Activated naive CD8-positive, alpha-beta T cell treated with anti-CD3 and anti-CD28 coated beads, Interleukin-2, amount 50 U/mL, for 24 hours (primary cell): ENCODE results near the gene BRD7.

Source experiments
- ATAC-seq: fragments of 150-1000 bp; cut with Tn5 transposase; one replicate; pipeline ENCODE4 v1.10.0; 2021
- DNase-seq: peaks from one replicate; pipeline ENCODE4 v3.0.0; 2021
- H3K27ac Mint-ChIP-seq: one replicate; pipeline ENCODE4 v1.8.0; 2021; ENCODE audit warnings: mild to moderate bottlenecking, mixed read lengths
- H3K27me3 Mint-ChIP-seq: one replicate; pipeline ENCODE4 v1.8.0; 2021; ENCODE audit warnings: mixed read lengths
- H3K36me3 Mint-ChIP-seq: one replicate; pipeline ENCODE4 v1.8.0; 2021; ENCODE audit warnings: low read depth, mixed read lengths
- H3K4me1 Mint-ChIP-seq: one replicate; pipeline ENCODE4 v1.8.0; 2021; ENCODE audit warnings: mixed read lengths
- H3K4me3 Mint-ChIP-seq: one replicate; pipeline ENCODE4 v1.8.0; 2021; ENCODE audit warnings: mild to moderate bottlenecking, moderate library complexity, mixed read lengths
- H3K9me3 Mint-ChIP-seq: one replicate; pipeline ENCODE4 v1.8.0; 2021; ENCODE audit warnings: mixed read lengths

Gene BRD7

GRCh38 chr16:50303041-50303604 is 65.7 kb downstream of the BRD7 start:
- H3K9me3 Mint-ChIP-seq: no peaks in the 10 kb centered on the region
- H3K36me3 Mint-ChIP-seq: peaks cover 2% of the 10 kb centered on the region
- no peak for ATAC-seq
- DNase-seq: no peak
- H3K27me3 Mint-ChIP-seq: no peaks in the 10 kb centered on the region
- no peak overlapping the region for H3K27ac Mint-ChIP-seq
- H3K4me3 Mint-ChIP-seq: no peak overlapping the region
- H3K4me1 Mint-ChIP-seq: no peaks in the 10 kb centered on the region

GRCh38 chr16:50302472-50303005 is 66.2 kb downstream of the BRD7 start:
- Mint-ChIP-seq H3K4me3 (no peak overlapping the region), H3K4me1 (no peaks in the 10 kb centered on the region), H3K36me3 (peaks cover 2% of the 10 kb centered on the region), H3K9me3 (no peaks in the 10 kb centered on the region), H3K27ac (no peak overlapping the region), H3K27me3 (no peaks in the 10 kb centered on the region)
- ATAC-seq (no peak), DNase-seq (no peak)

GRCh38 chr16:50301626-50302471 is 66.9 kb downstream of the BRD7 start:
- H3K4me3 Mint-ChIP-seq: no peak overlapping the region

GRCh38 chr16:50300942-50301625 is 67.7 kb downstream of the BRD7 start:
- no peaks in the 10 kb centered on the region for H3K9me3 Mint-ChIP-seq
- H3K4me3 Mint-ChIP-seq: no peak overlapping the region
- no peaks in the 10 kb centered on the region for H3K4me1 Mint-ChIP-seq
- no peaks in the 10 kb centered on the region for H3K27me3 Mint-ChIP-seq
- no peak for DNase-seq
- no peak for ATAC-seq
- peaks cover 2% of the 10 kb centered on the region for H3K36me3 Mint-ChIP-seq
- no peak overlapping the region for H3K27ac Mint-ChIP-seq

More at GRCh38 chr16:50301626-50302471, 66.9 kb downstream of the BRD7 start:
- no peaks in the 10 kb centered on the region for H3K9me3 Mint-ChIP-seq
- no peaks in the 10 kb centered on the region for H3K36me3 Mint-ChIP-seq
- ATAC-seq (no peak), DNase-seq (no peak)
- no peaks in the 10 kb centered on the region for H3K4me1 Mint-ChIP-seq
- no peaks in the 10 kb centered on the region for H3K27me3 Mint-ChIP-seq
- H3K27ac Mint-ChIP-seq: no peak overlapping the region

GRCh38 chr16:50299508-50300105 is 69.2 kb downstream of the BRD7 start:
- DNase-seq (no peak), ATAC-seq (no peak)
- Mint-ChIP-seq H3K4me1 (no peaks in the 10 kb centered on the region), H3K27ac (no peak overlapping the region), H3K36me3 (peaks cover 9% of the 10 kb centered on the region), H3K27me3 (no peaks in the 10 kb centered on the region), H3K4me3 (no peak overlapping the region), H3K9me3 (no peaks in the 10 kb centered on the region)

GRCh38 chr16:50298591-50299507 is 69.9 kb downstream of the BRD7 start:
- DNase-seq (no peak), ATAC-seq (no peak)
- no peak overlapping the region for H3K27ac Mint-ChIP-seq
- peaks cover 13% of the 10 kb centered on the region for H3K36me3 Mint-ChIP-seq
- no peaks in the 10 kb centered on the region for H3K27me3 Mint-ChIP-seq
- H3K4me1 Mint-ChIP-seq: no peaks in the 10 kb centered on the region
- H3K4me3 Mint-ChIP-seq: no peak overlapping the region
- no peaks in the 10 kb centered on the region for H3K9me3 Mint-ChIP-seq

GRCh38 chr16:50298075-50298460 is 70.7 kb downstream of the BRD7 start:
- Mint-ChIP-seq H3K4me3 (no peak overlapping the region), H3K4me1 (no peaks in the 10 kb centered on the region), H3K27me3 (no peaks in the 10 kb centered on the region), H3K27ac (no peak overlapping the region), H3K36me3 (peaks cover 13% of the 10 kb centered on the region), H3K9me3 (no peaks in the 10 kb centered on the region)
- DNase-seq (no peak), ATAC-seq (no peak)

GRCh38 chr16:50297301-50298074 is 71.3 kb downstream of the BRD7 start:
- Mint-ChIP-seq H3K36me3 (peaks cover 17% of the 10 kb centered on the region), H3K9me3 (no peaks in the 10 kb centered on the region), H3K4me3 (no peak overlapping the region), H3K27ac (no peak overlapping the region), H3K4me1 (no peaks in the 10 kb centered on the region), H3K27me3 (no peaks in the 10 kb centered on the region)
- DNase-seq (no peak), ATAC-seq (no peak)

- no peak overlapping the region for H3K27ac Mint-ChIP-seq
- no peaks in the 10 kb centered on the region for H3K27me3 Mint-ChIP-seq
- ATAC-seq (no peak), DNase-seq (no peak)
- no peaks in the 10 kb centered on the region for H3K4me1 Mint-ChIP-seq
- peaks cover 17% of the 10 kb centered on the region for H3K36me3 Mint-ChIP-seq
- no peak overlapping the region for H3K4me3 Mint-ChIP-seq
- no peaks in the 10 kb centered on the region for H3K9me3 Mint-ChIP-seq
Observed at GRCh38 chr16:50296807-50297206, 72.0 kb downstream of the BRD7 start.

GRCh38 chr16:50295541-50296132 is 73.2 kb downstream of the BRD7 start:
- Mint-ChIP-seq H3K4me3 (no peak overlapping the region), H3K9me3 (no peaks in the 10 kb centered on the region), H3K27me3 (no peaks in the 10 kb centered on the region), H3K27ac (no peak overlapping the region), H3K4me1 (no peaks in the 10 kb centered on the region), H3K36me3 (peaks cover 17% of the 10 kb centered on the region)
- DNase-seq (no peak), ATAC-seq (no peak)

GRCh38 chr16:50294955-50295354 is 73.8 kb downstream of the BRD7 start:
- DNase-seq (no peak), ATAC-seq (no peak)
- Mint-ChIP-seq H3K4me1 (no peaks in the 10 kb centered on the region), H3K36me3 (peaks cover 18% of the 10 kb centered on the region), H3K9me3 (no peaks in the 10 kb centered on the region), H3K27me3 (no peaks in the 10 kb centered on the region), H3K27ac (no peak overlapping the region), H3K4me3 (no peak overlapping the region)

GRCh38 chr16:50293994-50294855 is 74.6 kb downstream of the BRD7 start:
- no peak overlapping the region for H3K27ac Mint-ChIP-seq
- ATAC-seq: no peak
- no peaks in the 10 kb centered on the region for H3K4me1 Mint-ChIP-seq

More at GRCh38 chr16:50293994-50294855, 74.6 kb downstream of the BRD7 start:
- no peak for DNase-seq
- H3K9me3 Mint-ChIP-seq: no peaks in the 10 kb centered on the region
- H3K36me3 Mint-ChIP-seq: peaks cover 21% of the 10 kb centered on the region
- H3K4me3 Mint-ChIP-seq: no peak overlapping the region
- no peaks in the 10 kb centered on the region for H3K27me3 Mint-ChIP-seq
